GM12801 (cell line): Measurements from ENCODE around the gene G6PD.

Experiments used
- TF ChIP-seq, protein P1 (sequence below): IDR thresholded peaks from one replicate; pipeline ENCODE4 v1.5.1; 2011; ENCODE audit warnings: control low read depth; ENCODE audit not compliant: insufficient read length; ENCODE audit errors: extremely low read depth

G6PD gene

DNA sequence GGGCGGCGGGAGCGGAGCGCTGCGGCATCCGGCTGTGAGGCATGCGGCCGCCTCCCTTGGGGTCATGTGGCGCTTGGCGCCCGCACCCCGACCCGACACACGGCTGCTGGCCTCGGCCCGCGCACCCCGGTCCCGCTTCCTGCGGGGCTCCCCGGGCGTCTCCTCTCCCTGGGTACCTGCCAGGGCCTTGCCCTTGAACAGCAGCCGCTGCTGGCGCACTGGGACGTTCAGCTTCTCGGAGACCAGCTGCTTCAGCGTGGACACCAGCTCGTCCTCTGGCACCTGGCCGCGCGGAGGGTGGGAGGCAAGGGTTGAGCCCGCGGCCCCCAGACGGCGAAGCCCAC is 60.6 kb downstream of the G6PD start:
- TF ChIP-seq, protein P1, sequence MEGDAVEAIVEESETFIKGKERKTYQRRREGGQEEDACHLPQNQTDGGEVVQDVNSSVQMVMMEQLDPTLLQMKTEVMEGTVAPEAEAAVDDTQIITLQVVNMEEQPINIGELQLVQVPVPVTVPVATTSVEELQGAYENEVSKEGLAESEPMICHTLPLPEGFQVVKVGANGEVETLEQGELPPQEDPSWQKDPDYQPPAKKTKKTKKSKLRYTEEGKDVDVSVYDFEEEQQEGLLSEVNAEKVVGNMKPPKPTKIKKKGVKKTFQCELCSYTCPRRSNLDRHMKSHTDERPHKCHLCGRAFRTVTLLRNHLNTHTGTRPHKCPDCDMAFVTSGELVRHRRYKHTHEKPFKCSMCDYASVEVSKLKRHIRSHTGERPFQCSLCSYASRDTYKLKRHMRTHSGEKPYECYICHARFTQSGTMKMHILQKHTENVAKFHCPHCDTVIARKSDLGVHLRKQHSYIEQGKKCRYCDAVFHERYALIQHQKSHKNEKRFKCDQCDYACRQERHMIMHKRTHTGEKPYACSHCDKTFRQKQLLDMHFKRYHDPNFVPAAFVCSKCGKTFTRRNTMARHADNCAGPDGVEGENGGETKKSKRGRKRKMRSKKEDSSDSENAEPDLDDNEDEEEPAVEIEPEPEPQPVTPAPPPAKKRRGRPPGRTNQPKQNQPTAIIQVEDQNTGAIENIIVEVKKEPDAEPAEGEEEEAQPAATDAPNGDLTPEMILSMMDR = no peak

DNA sequence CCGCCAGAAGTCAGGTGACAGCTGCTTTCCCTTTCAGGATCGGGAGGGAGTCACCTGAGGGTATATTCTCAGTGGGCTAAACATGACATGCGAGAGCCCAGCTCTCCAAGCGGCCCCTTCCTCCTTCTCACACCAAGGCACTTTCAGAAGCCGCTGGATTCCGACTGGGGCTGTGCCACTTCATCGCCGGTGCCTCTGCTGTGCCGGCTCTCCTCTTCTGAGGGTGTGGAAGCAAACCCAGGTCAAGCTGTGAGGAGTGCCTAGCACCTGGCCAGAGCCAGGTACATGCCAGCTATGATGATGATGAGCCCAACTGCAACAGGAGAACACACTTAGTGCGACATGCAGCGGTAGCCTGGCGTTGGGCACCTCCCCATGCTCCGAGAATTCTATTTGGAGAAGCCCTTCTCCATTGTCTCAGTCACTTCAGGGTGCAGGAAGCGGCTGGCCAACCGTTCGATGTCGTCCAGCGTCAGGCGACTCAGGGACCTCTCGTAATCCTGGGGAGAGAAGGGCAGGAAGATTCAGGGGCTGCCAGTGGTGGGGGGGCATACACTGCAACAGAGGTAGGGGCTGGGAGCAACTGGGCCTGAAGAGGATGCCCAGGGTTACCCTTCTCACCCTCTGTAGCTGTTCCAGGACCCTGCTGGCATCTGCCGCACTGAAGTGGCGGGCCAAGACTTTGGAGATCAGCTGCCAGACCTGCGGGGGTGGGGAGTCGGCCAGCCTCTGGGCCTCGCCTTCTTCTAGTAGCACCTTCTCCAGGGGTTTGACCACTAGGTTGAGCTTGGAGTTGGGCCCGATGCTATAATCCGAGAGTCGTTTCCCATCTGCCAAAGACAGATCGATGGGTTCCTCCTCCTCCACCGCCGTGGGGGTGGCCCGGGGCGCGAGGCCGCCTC is 61.2 kb downstream of the G6PD start:
- TF ChIP-seq, protein P1 = no peak

DNA sequence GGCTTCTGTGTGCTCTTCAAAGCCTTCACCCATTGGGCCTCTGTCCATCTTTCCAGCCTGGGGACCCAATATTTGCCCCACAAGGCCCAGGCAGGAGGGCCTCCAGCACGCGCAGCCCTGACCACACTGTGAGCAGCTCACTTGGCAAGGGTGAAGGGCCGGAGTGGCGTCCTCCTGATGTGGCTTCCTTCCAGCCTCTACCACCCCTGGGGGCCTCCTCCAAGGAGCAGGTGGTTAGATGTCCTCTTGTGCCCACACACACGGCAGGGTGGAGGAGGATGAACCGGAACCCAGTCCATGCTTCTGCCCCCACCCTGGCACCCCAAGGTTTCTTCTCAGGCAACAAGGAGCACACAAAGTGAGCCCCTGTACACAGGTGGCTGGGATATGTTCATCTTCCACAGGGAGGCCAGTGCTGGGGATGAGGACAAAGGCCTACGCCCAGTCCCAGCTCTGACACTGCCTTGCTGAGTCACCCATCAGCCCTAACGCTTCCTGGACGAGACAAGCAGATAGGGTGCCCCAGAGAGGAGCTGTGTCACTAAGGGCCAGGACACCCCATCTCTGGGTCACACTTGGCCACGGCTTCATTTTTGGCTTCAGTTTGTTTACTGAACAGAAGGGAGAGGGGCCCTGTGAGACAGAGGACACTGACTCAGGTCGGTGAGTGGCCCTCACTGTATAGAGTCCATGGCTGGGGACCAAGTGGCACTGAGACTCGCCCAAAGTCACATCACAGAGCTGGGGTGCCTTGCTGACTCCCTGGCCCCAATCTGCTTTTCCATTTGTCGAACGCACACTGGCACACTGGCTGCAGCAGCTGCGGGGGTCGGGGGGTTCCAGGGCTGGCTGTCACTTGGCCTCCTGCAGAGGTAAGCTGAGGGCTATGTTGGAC is 62.1 kb downstream of the G6PD start:
- TF ChIP-seq, protein P1 = no peak

DNA sequence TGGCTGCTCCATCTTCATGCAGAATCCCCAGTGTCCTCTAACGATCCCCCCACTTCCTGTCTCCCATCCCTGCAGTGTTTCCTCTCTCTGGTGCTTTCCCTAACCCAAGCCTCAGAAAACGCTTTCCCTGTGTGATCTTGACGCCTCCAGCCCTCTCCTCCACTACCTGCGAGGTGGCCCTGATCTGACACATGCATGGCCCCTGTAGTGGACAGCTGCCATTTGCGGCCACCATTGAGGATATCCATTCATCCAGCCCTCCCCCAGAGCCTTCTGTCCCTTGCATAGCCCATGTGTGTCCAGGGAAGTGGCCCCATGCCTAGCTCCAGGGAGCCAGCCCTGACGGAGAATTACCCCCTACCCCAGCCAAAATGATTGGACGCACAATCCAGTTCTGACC is 63.3 kb downstream of the G6PD start:
- TF ChIP-seq, protein P1 = no peak

DNA sequence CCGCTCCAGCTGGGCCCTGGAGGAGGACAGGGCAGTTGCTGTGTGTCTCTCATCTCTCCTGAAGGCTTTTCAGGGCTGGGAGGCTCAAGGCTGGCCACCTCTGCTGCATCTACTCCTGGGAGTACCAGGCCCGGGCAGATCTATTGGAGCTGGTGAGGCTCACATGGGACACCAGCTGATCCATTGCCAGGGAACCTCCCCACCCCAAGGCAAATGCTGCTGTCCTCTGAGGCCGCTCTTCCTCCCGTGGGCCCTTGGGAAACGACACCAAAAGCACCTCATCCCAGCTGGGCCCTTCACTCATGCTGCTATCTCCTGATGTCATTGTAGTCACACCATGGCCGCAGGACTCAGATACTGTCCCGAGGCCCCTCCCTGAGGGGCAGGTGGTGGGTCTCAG is 63.9 kb downstream of the G6PD start:
- TF ChIP-seq, protein P1 = no peak

DNA sequence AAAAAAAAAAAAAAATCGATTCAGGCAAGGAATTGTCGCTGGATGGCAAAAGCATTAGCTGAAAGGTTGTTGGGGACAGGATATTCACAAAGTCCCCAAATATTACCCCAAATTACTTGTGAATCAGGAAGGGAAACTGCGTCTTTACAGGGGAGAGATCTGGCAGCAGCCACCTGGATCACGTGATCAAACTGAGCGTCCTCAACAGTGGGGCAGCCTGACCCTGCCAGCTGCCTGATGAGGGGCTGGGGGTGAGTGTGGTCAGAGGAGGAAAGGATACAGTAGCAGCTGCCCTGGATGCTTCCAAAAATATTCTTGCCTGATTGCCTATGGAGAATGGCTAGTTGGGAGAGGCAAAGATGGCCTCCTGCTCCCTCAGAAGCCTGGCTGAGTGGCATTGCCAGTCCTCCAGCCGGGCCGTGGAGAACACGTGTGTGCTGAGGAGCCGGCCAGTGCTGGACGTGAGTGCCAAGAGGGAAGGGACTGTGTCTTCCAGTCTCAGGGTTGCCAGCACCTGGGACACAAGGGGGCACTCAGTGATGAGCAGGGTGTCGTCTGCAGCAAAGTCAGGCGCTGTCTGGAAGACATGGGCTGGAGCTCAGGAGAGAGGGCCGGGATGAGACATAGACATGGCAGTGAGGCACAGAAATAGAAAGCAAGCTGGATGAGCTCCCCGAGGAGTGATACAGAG is 64.6 kb downstream of the G6PD start:
- TF ChIP-seq, protein P1 = no peak
